ENCODE results near the gene OXCT2.
"Not testable (repeated sequence)": the region's sequence is repeated elsewhere in the genome, so short reads cannot be mapped to it uniquely, and the experiment has no call there.

OXCT2 gene

GRCh38 chr1:39771022-39771532 lies at the start of gene OXCT2:
Gene OXCT2 (minus strand): TSS chr1:39771348. CDS start chr1:39771255, 93 bp downstream.
- not testable (repeated sequence) for H3K4me3 ChIP-seq (ENCODE audit: low read depth, low read length)

DNA sequence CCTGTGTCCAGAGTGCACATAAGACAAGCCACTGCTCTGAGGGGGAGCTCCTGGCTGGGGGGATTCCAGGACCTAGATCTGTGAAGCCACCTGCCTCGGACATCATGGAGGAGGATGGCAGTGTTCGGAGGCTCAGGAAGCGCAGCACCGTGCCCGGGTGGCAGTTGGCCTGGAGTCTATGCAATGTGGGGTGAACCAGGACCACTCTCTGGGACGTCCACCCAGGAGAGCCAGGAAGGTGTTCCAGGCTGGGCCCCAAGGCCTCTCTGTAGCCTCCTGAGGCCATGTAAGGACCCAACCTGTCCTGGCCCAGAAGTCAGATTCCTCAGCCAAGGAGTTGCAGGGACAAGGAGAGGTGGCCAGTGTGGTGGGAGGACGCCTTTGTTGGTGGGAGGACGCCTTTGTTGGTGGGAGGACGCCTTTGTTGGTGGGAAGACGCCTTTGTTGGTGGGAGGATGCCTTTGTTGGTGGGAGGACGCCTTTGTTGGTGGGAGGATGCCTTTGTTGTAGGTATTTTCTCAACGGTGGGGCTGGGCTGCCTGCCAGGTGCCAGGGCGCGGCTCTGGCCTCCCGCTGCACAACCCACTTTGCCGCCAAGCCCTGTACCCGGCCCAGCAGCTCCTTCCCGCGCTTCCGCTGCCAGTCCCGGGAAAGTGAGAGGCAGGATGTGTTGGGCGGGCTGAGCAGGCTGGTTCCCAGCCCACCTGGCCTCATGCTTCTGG lies 48.1 kb upstream of the OXCT2 start:
- no peak overlapping the region for H3K4me3 ChIP-seq (ENCODE audit: low read depth, low read length)

DNA sequence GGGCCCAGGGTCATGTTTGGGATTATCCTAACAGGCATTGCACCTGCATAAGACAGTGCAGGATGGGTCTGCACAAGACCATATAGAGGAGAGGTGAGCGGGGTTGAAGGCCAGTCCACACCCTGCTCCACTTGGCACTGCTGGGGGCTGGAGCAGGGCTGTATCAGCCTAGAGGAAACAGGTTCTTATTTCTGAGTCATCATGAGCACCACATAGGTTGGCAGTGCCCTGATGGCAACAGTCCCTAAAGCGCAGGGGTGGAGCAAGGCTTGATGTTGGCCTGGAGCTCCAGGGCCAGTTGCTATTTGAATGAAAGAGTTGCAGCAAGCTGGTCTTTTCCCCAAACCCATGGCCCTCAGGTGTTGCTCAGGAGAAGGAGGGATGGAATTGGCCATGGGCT lies 47.3 kb upstream of the OXCT2 start:
- H3K4me3 ChIP-seq (ENCODE audit: low read depth, low read length), result no peak overlapping the region

DNA sequence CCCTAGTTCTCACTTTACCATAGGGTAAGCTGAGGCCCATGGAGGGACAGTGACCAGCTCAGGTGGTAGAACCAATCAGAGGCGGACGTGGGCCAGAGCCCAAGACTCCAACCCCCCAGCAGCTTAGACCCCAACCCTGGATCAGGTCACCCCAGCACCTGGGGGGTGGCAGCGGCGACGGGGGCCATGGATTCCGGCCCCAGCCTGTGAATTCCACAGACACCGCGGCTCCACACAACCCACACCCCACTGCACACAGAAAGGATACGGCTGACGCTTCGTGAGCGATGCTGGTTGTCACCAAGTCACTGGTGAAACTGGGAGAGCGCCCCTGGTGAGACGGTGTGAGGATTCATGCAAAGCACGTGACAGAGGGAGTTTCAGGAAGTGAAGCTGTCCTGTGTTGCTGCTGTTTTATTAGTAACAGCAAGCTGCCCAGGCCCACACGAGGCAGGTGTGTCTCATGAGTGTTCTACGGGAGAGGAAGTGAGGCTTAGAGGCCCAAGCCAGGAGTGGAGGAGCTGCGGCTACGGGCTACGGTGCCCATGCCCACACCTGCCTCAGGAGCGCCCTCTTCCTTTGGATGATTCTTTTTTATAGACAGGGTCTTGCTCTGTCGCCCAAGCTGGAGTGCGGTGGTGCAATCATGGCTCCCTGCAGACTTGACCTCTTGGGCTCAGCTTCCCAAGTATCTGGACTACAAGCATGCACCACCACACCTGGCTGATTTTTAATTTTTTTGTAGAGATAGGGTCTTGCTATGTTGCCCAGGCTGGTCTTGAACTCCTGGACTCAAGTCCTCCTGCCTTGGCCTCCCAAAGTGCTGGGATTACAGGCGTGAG lies 46.2 kb upstream of the OXCT2 start:
- not testable (repeated sequence) for H3K4me3 ChIP-seq (ENCODE audit: low read depth, low read length)

DNA sequence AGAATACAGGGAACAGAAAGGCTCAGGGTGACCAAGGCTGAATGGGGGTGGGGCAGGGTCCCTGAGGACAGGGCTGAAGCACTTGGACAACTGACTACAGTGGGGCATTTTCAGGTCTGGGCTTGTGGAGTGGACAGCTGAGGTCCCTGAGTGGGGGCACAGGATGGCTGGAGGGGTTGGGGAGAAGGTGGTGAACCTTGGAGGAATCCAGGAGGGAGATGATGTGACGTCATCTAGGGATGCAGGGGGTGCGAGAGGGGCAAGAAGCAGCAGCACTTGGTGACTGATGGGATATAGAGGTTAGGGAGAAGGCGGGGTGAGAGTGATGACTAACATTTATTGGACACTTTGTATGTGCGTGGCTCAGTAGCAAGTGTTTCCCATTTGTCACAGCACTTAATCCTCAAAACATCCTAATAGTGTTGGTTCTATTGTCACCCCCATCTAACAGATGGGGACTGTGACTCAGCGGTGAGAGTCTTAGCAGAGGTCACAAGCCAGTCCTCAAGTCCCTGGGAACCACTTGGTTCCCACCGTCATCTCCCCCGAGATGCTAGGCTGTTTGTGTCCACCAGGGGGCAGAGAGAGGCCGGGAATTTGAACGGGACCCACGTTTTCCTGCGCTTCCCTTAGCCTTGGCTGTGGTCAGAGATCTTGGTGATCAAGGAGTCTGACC lies 45.4 kb upstream of the OXCT2 start:
- no peak overlapping the region for H3K4me3 ChIP-seq (ENCODE audit: low read depth, low read length)

- H3K4me3 ChIP-seq (ENCODE audit: low read depth, low read length), result no peak overlapping the region
Observed at GRCh38 chr1:39812913-39813312, 41.8 kb upstream of the OXCT2 start.

- no peak overlapping the region for H3K4me3 ChIP-seq (ENCODE audit: low read depth, low read length)
Observed at GRCh38 chr1:39808784-39809517, 37.8 kb upstream of the OXCT2 start.

- H3K4me3 ChIP-seq (ENCODE audit: low read depth, low read length), result no peak overlapping the region
Observed at GRCh38 chr1:39805385-39805784, 34.2 kb upstream of the OXCT2 start.

DNA sequence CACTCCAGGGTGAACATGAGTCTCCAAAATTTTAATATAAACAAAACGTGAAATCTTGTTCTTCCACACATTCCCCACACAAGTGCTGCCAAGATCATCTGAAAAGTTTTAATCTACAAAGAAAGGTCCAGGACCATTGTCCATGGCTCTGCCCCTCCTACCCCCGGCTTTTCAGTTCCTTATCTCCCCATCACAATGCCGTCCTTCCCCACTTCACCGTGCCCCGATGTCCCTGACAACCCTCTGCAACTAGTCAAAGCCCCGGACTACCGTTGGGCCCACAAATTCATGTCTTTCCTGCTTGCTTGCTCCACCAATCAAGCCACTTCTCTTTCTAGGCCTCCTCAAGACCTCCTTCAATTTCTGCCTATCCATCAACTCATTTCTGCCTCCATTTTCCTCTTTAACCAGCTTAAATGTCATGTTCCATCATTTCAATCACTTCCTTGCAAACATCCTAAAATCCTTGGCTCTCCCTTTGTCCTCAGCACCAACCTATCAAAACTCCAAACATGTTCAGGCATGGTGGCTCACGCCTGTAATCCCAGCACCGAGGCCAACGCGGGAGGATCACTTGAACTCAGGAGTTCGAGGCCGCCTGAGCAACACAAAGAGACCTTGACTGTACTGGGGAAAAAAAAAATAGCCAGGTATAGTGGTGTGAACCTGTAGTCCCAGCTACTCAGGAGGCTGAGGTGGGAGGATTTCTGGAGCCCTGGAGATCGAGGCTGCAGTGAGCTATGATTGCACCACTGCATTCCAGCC lies 31.5 kb upstream of the OXCT2 start:
- H3K4me3 ChIP-seq (ENCODE audit: low read depth, low read length), result no peak overlapping the region

- H3K4me3 ChIP-seq (ENCODE audit: low read depth, low read length), result no peak overlapping the region
Observed at GRCh38 chr1:39800471-39800835, 29.3 kb upstream of the OXCT2 start.

- no peak overlapping the region for H3K4me3 ChIP-seq (ENCODE audit: low read depth, low read length)
Observed at GRCh38 chr1:39799770-39800470, 28.8 kb upstream of the OXCT2 start.

GRCh38 chr1:39798859-39799769 lies 28.0 kb upstream of the OXCT2 start:
- H3K4me3 ChIP-seq (ENCODE audit: low read depth, low read length), result not testable (repeated sequence)

DNA sequence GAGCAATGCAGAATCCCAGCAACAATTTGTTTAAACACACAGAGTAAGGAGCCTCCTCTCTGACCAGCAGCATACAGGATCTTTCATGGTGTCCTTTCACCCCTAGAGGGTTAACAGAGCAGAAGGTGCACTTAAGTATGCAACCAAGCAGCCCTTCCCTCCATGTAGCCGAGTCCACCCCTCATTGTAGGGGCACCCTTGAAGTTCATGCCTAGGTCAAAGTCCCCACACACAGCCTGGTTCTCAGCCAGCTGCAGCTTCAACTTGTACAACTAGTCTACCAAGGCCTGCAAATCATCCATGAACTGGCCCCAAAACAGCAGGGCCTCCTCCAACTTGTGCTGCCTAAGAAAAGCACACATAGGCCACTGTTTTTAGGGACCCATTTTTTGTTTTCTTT lies 24.5 kb upstream of the OXCT2 start:
- no peak overlapping the region for H3K4me3 ChIP-seq (ENCODE audit: low read depth, low read length)

- no peak overlapping the region for H3K4me3 ChIP-seq (ENCODE audit: low read depth, low read length)
Observed at GRCh38 chr1:39791838-39792237, 20.7 kb upstream of the OXCT2 start.

DNA sequence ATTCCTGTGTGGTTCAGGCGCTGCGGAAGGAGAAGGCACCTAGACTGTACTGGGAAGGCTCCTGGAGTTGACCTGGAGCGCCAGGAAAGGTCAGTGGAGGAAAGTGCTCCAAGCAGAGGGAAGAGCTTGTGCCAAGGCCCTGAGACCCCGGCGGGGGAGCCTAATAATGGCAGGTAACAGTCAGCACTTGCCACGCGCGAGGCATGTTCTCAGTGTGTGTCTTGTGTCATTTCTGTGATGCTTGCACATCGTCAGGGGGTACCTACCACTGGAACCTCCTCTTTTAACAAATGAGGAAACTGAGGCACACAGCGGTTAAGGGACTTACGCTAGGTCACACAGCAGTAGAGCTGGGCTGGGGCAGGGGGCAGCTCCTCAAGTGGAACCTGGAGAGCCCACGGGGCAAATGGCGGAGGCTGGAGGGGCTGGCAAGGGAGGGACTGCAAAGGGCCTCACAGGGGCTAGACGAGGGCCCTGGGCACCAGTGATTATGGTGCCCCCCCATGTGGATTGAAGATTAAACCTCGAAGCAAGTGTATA lies 18.5 kb upstream of the OXCT2 start:
- H3K4me3 ChIP-seq (ENCODE audit: low read depth, low read length), result no peak overlapping the region

GRCh38 chr1:39788758-39789570 lies 17.8 kb upstream of the OXCT2 start, which contains the start of gene BMP8B:
Gene BMP8B (minus strand): TSS chr1:39788865. CDS start chr1:39788485, 380 bp downstream.
- peak within 1 kb of the TSS; percentile 37 for H3K4me3 ChIP-seq (ENCODE audit: low read depth, low read length)

- H3K4me3 ChIP-seq (ENCODE audit: low read depth, low read length), result peak overlapping the region; percentile 30
Observed at GRCh38 chr1:39788426-39788757, 17.2 kb upstream of the OXCT2 start.
